K562 (cell line): ENCODE results near the gene MCM9. TPM values are rescaled to one million over a fixed set of nuclear protein-coding genes. Genes with fewer than 3 reads are reported as not detected.

Experiments
- ATAC-seq: fragments of 200-7000 bp; cut with Tn5 transposase; 3 replicates; pipeline ENCODE4 v1.9.1; 2020; ENCODE audit warnings: moderate library complexity
- BruUV-seq: library from RNA; stranded (reverse); fragments of 400-500 nt; replicated peaks from 2 replicates; lab custom pipeline; 2021; lab: Mats Ljungman, UMichigan
- CTCF ChIA-PET: fragments of 300-600 bp; formaldehyde crosslinking; extraction: SDS; loops from one replicate; lab custom pipeline; 2021; ENCODE audit warnings: low intra/inter-chr PET ratio; lab: Yijun Ruan, JAX
- POLR2A ChIA-PET: fragments of 300-600, 350-650 bp; sonication (Branson Sonifier 250); formaldehyde crosslinking; extraction: SDS; loops from one replicate; lab custom pipeline; 2021; ENCODE audit warnings: antibody characterized with exemption, inconsistent platforms; lab: Yijun Ruan, JAX
- DNase-seq, 4 experiments: peaks; one replicate each; pipeline versions ENCODE4 v3.0.0 to v3.0.0-alpha.2; 2011 to 2018; ENCODE audit warnings: low spot score in 3 of 4, mixed read lengths in 3 of 4; ENCODE audit errors: extremely low read depth in 1 of 4
- FAIRE-seq: peaks from 2 replicates; lab custom pipeline; 2011; peaks lifted over from hg19 to GRCh38; lab: Jason Lieb, UNC
- H2AFZ ChIP-seq: 2 replicates; pipeline ENCODE4 v1.6.0; 2011; ENCODE audit warnings: low read depth, low read length, control low read depth, inconsistent platforms
- H3K27ac ChIP-seq: fragments of 200-600 bp; 3 replicates; pipeline ENCODE4 v1.8.0; 2011; ENCODE audit warnings: low read depth, mild to moderate bottlenecking, control low read depth, inconsistent platforms, low read length, moderate library complexity, mixed read lengths; ENCODE audit errors: extremely low read depth
- H3K27me3 ChIP-seq, 2 experiments: fragments of 300-600 bp in 1 of 2; 2 replicates in 1 of 2; 3 replicates in 1 of 2; pipeline versions ENCODE4 v1.6.0 to v1.8.0; 2011; ENCODE audit warnings: inconsistent platforms in 2 of 2, low read length in 2 of 2, mild to moderate bottlenecking in 1 of 2, mixed read lengths in 1 of 2, moderate library complexity in 1 of 2; ENCODE audit not compliant: control insufficient read depth in 2 of 2, insufficient read depth in 2 of 2
- H3K36me3 ChIP-seq: fragments of 300-600 bp; 3 replicates; pipeline ENCODE4 v1.8.0; 2011; ENCODE audit warnings: mild to moderate bottlenecking, low read length, inconsistent platforms; ENCODE audit not compliant: control insufficient read depth, insufficient read depth
- H3K4me1 ChIP-seq, 2 experiments: fragments of 200-600 bp in 1 of 2; replicated peaks in 1 of 2; 2 replicates in 1 of 2; 3 replicates in 1 of 2; pipeline versions ENCODE4 v1.5.1 to v1.8.0; 2011; ENCODE audit warnings: inconsistent platforms in 2 of 2, low read length in 2 of 2, mild to moderate bottlenecking in 1 of 2, mixed read lengths in 1 of 2, moderate library complexity in 1 of 2; ENCODE audit not compliant: control insufficient read depth in 2 of 2, insufficient read depth in 2 of 2
- H3K4me2 ChIP-seq: 2 replicates; pipeline ENCODE4 v1.6.1; 2011; ENCODE audit warnings: low read length, control low read depth, inconsistent platforms, mixed read lengths; ENCODE audit not compliant: insufficient read depth
- H3K4me3 ChIP-seq: fragments of 200-600 bp; sonication (generic), shearing (Covaris generic); 2 replicates; pipeline ENCODE4 v1.5.1; 2016; ENCODE audit warnings: control low read depth, inconsistent platforms
- H3K79me2 ChIP-seq: fragments of 200-600 bp; 3 replicates; pipeline ENCODE4 v1.8.0; 2011; ENCODE audit warnings: low read length, inconsistent platforms; ENCODE audit not compliant: control insufficient read depth, insufficient read depth
- H3K9ac ChIP-seq, 2 experiments: 2 replicates each; pipeline versions ENCODE4 v1.6.0 to v1.6.1; 2011; ENCODE audit warnings: low read depth in 2 of 2, low read length in 2 of 2, control low read depth in 1 of 2, inconsistent platforms in 1 of 2, mild to moderate bottlenecking in 1 of 2, mixed read lengths in 1 of 2; ENCODE audit not compliant: insufficient read depth in 1 of 2
- H3K9me1 ChIP-seq: one replicate; pipeline ENCODE4 v1.6.0; 2011; ENCODE audit warnings: inconsistent platforms, mild to moderate bottlenecking, low read length, moderate library complexity; ENCODE audit not compliant: control insufficient read depth, insufficient read depth
- H3K9me3 ChIP-seq: replicated peaks from 2 replicates; pipeline ENCODE4 v1.5.1; 2011; ENCODE audit warnings: low read depth, low read length, inconsistent platforms; ENCODE audit not compliant: control insufficient read depth, insufficient read depth
- H4K20me1 ChIP-seq: replicated peaks from 2 replicates; pipeline ENCODE4 v1.6.1; 2011; ENCODE audit warnings: low read length, inconsistent platforms, mixed read lengths; ENCODE audit not compliant: control insufficient read depth, insufficient read depth
- CC2D1A ChIP-seq: fragments of 450-650 bp; IDR thresholded peaks from 2 replicates; pipeline ENCODE4 v1.6.1; 2017; ENCODE audit warnings: mild to moderate bottlenecking
- DACH1 ChIP-seq: fragments of 450-650 bp; IDR thresholded peaks from 2 replicates; pipeline ENCODE4 v1.6.1; 2018; ENCODE audit not compliant: partially characterized antibody
- GTF2E2 ChIP-seq: fragments of 200-800 bp; sonication (Bioruptor generic); IDR thresholded peaks from 2 replicates; pipeline ENCODE4 v1.6.1; 2016; ENCODE audit warnings: missing genetic modification characterization, missing compliant biosample characterization
- HDAC8 ChIP-seq: fragments of 450-650 bp; IDR thresholded peaks from 2 replicates; pipeline ENCODE4 v1.6.1; 2016; ENCODE audit warnings: mild to moderate bottlenecking, missing genetic modification characterization, moderate library complexity, missing compliant biosample characterization
- MEIS2 ChIP-seq: fragments of 450-650 bp; IDR thresholded peaks from 2 replicates; pipeline ENCODE4 v1.6.1; 2014; ENCODE audit warnings: mild to moderate bottlenecking; ENCODE audit not compliant: partially characterized antibody
- NCOR1 ChIP-seq: fragments of 450-650 bp; IDR thresholded peaks from 2 replicates; pipeline ENCODE4 v1.6.1; 2016; ENCODE audit warnings: mild to moderate bottlenecking, moderate library complexity
- POLR2B ChIP-seq: fragments of 450-650 bp; IDR thresholded peaks from 2 replicates; pipeline ENCODE4 v1.6.1; 2018; ENCODE audit warnings: low read depth; ENCODE audit not compliant: partially characterized antibody
- RBBP5 ChIP-seq: fragments of 200-600 bp; sonication (generic); IDR thresholded peaks from 2 replicates; pipeline ENCODE4 v1.6.1; 2012; ENCODE audit warnings: borderline replicate concordance, mild to moderate bottlenecking, low read length, control low read depth, inconsistent platforms; ENCODE audit not compliant: insufficient read depth, poor library complexity, severe bottlenecking
- SIRT6 ChIP-seq: IDR thresholded peaks from one replicate; pipeline ENCODE4 v1.6.1; 2012; ENCODE audit warnings: low read depth, mild to moderate bottlenecking, control low read depth, inconsistent platforms, low read length, moderate library complexity
- SRSF9 ChIP-seq: fragments of 200-400 bp; formaldehyde crosslinking; IDR thresholded peaks from 2 replicates; pipeline ENCODE4 v1.6.1; 2017; ENCODE audit warnings: low read depth, low read length, borderline replicate concordance
- ZNF224 ChIP-seq: sonication (generic); formaldehyde crosslinking; IDR thresholded peaks from 2 replicates; pipeline ENCODE4 v1.8.0; 2022; ENCODE audit warnings: mild to moderate bottlenecking, missing genetic modification reagents
- ZNF76 ChIP-seq: fragments of 250-450 bp; sonication (Bioruptor Pico); IDR thresholded peaks from 2 replicates; pipeline ENCODE4 v1.4.0; 2020; ENCODE audit warnings: mild to moderate bottlenecking, moderate library complexity, borderline replicate concordance
- ZNF766 ChIP-seq: fragments of 200-800 bp; sonication (Bioruptor generic); conservative IDR thresholded peaks from 2 replicates; pipeline ENCODE4 v1.6.1; 2016; ENCODE audit warnings: missing genetic modification characterization, missing compliant biosample characterization
- ZNF77 ChIP-seq: fragments of 250-450 bp; sonication (Bioruptor Pico); IDR thresholded peaks from 2 replicates; pipeline ENCODE4 v1.5.0; 2020
- ZZZ3 ChIP-seq: fragments of 450-650 bp; IDR thresholded peaks from 2 replicates; pipeline ENCODE4 v1.6.1; 2016; ENCODE audit warnings: antibody characterized with exemption, mild to moderate bottlenecking, moderate library complexity
- in situ Hi-C: fragments of 300-500 bp; cut with MboI; formaldehyde crosslinking; loops from 4 replicates; pipeline ENCODE4 v1.15.0; 2018; ENCODE audit warnings: inconsistent platforms, mixed read lengths
- intact Hi-C: fragments of 100-400 bp; cut with micrococcal nuclease; formaldehyde crosslinking; loops from 2 replicates; pipeline ENCODE4 v1.14.2; 2022
- polyA plus RNA-seq, 8 experiments: library from polyadenylated mRNA; depleted of rRNA in 4 of 8; stranded (reverse) in 5 of 8; unstranded in 3 of 8; fragments of >200 nt; fragmentation: Nextera tagmentation in 2 of 8; fragmentation: Illumina TruSeq in 1 of 8; extraction: Ambion mirVana in 2 of 8; extraction: Trizol in 1 of 8; gene quantifications; 2 replicates each; pipeline versions ENCODE4 v1.2.1 to v1.2.3, GENCODE V29; 2011 to 2014; ENCODE audit warnings: inconsistent platforms in 1 of 8, missing spikeins in 1 of 8
- total RNA-seq, 7 experiments: library from RNA; depleted of rRNA in 6 of 7; stranded (reverse); fragments of >200 nt in 6 of 7; fragmentation: Illumina TruSeq in 2 of 7; extraction: Trizol in 2 of 7; gene quantifications; 2 replicates each; pipeline versions ENCODE4 v1.2.1 to v1.2.3, GENCODE V29; 2011 to 2021; ENCODE audit warnings: low replicate concordance in 1 of 7
- TF ChIP-seq, protein P1 (sequence below): fragments of 250-450 bp; sonication (Bioruptor Pico); IDR thresholded peaks from 2 replicates; pipeline ENCODE4 v1.8.0; 2022; ENCODE audit warnings: moderate library complexity, mild to moderate bottlenecking, inconsistent platforms
- TF ChIP-seq, protein P2 (sequence below), 2 experiments: fragments of 250-450 bp in 1 of 2; fragments of 450-650 bp in 1 of 2; sonication (Bioruptor Pico) in 1 of 2; IDR thresholded peaks; 2 replicates each; pipeline versions ENCODE4 v1.6.1 to v1.8.0; 2016 to 2021; ENCODE audit warnings: mild to moderate bottlenecking in 2 of 2, moderate library complexity in 2 of 2, missing compliant biosample characterization in 1 of 2, missing genetic modification characterization in 1 of 2
- TF ChIP-seq, protein P3 (sequence below): fragments of 200-800 bp; sonication (Bioruptor generic); IDR thresholded peaks from 2 replicates; pipeline ENCODE4 v1.6.1; 2017; ENCODE audit warnings: missing genetic modification characterization, missing compliant biosample characterization
- TF ChIP-seq, protein P4 (sequence below): sonication (generic); formaldehyde crosslinking; IDR thresholded peaks from 2 replicates; pipeline ENCODE4 v1.8.0; 2022; ENCODE audit warnings: mild to moderate bottlenecking, missing genetic modification reagents

The MCM9 gene
- total and polyA plus RNA-seq, 9 of the 15 experiments (the other 6 are each of a cell fraction or from before 2014, with no cell fraction given): 4.8 to 16.7 (median 11.6) TPM

DNA sequence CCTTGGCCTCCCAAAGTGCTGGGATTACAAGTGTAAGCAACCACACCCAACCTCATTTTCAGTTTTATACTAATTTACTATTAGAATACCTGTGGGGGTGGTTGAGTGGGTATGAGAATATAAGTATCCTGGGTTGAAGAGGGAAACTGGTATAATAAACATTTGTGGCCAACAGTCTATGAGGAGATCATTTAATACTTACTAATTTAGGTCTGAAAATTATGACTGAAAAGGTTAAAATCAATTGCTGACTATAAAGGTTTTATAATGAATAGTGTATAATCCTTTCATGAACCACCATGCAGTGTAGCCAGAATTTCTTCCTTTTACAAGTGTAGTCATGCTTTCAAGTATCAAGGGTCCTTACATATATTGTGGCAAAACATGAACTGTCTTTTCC, 29.9 kb downstream of the MCM9 start:
- Histone ChIP-seq H3K79me2 (peaks cover 42% of the 10 kb centered on the region), H4K20me1 (no peaks in the 10 kb centered on the region)
- no peak for TF ChIP-seq ZNF224 (CRISPR knock-in tag)
- TF ChIP-seq SRSF9: no peak
- TF ChIP-seq SIRT6: no peak
- TF ChIP-seq, protein P1, sequence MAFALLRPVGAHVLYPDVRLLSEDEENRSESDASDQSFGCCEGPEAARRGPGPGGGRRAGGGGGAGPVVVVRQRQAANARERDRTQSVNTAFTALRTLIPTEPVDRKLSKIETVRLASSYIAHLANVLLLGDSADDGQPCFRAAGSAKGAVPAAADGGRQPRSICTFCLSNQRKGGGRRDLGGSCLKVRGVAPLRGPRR (CRISPR knock-in tag): no peak
- no peak for TF ChIP-seq HDAC8 (tag)
- TF ChIP-seq NCOR1: no peak
- TF ChIP-seq, protein P2, sequence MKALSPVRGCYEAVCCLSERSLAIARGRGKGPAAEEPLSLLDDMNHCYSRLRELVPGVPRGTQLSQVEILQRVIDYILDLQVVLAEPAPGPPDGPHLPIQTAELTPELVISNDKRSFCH (CRISPR knock-in tag; IDR thresholded peaks at IDR 0.05): no peak
- TF ChIP-seq, protein P2 (tag; IDR thresholded peaks at IDR 0.05): no peak
- TF ChIP-seq POLR2B: no peak
- no peak for TF ChIP-seq RBBP5
- TF ChIP-seq, protein P3, sequence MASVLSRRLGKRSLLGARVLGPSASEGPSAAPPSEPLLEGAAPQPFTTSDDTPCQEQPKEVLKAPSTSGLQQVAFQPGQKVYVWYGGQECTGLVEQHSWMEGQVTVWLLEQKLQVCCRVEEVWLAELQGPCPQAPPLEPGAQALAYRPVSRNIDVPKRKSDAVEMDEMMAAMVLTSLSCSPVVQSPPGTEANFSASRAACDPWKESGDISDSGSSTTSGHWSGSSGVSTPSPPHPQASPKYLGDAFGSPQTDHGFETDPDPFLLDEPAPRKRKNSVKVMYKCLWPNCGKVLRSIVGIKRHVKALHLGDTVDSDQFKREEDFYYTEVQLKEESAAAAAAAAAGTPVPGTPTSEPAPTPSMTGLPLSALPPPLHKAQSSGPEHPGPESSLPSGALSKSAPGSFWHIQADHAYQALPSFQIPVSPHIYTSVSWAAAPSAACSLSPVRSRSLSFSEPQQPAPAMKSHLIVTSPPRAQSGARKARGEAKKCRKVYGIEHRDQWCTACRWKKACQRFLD (CRISPR knock-in tag): no peak
- TF ChIP-seq DACH1: no peak
- TF ChIP-seq GTF2E2: no peak
- TF ChIP-seq ZNF77 (CRISPR knock-in tag): no peak
- no peak for TF ChIP-seq ZZZ3
- no peak for TF ChIP-seq ZNF76
- TF ChIP-seq CC2D1A: no peak
- TF ChIP-seq, protein P4, sequence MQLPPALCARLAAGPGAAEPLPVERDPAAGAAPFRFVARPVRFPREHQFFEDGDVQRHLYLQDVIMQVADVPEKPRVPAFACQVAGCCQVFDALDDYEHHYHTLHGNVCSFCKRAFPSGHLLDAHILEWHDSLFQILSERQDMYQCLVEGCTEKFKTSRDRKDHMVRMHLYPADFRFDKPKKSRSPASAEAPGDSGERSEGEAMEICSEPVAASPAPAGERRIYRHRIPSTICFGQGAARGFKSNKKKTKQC: no peak
- no peak for TF ChIP-seq ZNF766
- no peak for TF ChIP-seq MEIS2

More for the DNA sequence above, 29.9 kb downstream of the MCM9 start:
- Histone ChIP-seq H3K27me3 (no peaks in the 10 kb centered on the region), H3K4me3 (no peak overlapping the region), H2AFZ (no peak overlapping the region), H3K27ac (no peak overlapping the region), H3K4me1 (peaks cover 0 to under 1% of the 10 kb centered on the region in 2 experiments; a peak in 1 of 5 replicates), H3K9me3 (no peaks in the 10 kb centered on the region), H3K36me3 (peaks cover 94% of the 10 kb centered on the region), H3K4me2 (no peak overlapping the region), H3K9ac (no peak overlapping the region), H3K9me1 (no peaks in the 10 kb centered on the region)
- in situ Hi-C loops (no loop called here), intact Hi-C loops (no loop called here)
- ChIA-PET POLR2A (interaction anchor here (3.1 kb wide), 1 partner anchor 11 kb away, joined by 14 read pairs; the partner anchor contains the start of gene ASF1A), CTCF (no interaction called here)
- FAIRE-seq: peak; percentile 62
- BruUV-seq: no TSS peak
- DNase-seq: no peak
- ATAC-seq: no peak
